GM18511 (cell line): ENCODE measurements around the gene MARCHF10.

Source experiments
- ATAC-seq: cut with Tn5 transposase; IDR thresholded peaks from one replicate; pipeline ENCODE4 v1.9.1; 2021; ENCODE audit warnings: mild to moderate bottlenecking, moderate library complexity; ENCODE audit not compliant: unreplicated experiment

Gene MARCHF10

DNA sequence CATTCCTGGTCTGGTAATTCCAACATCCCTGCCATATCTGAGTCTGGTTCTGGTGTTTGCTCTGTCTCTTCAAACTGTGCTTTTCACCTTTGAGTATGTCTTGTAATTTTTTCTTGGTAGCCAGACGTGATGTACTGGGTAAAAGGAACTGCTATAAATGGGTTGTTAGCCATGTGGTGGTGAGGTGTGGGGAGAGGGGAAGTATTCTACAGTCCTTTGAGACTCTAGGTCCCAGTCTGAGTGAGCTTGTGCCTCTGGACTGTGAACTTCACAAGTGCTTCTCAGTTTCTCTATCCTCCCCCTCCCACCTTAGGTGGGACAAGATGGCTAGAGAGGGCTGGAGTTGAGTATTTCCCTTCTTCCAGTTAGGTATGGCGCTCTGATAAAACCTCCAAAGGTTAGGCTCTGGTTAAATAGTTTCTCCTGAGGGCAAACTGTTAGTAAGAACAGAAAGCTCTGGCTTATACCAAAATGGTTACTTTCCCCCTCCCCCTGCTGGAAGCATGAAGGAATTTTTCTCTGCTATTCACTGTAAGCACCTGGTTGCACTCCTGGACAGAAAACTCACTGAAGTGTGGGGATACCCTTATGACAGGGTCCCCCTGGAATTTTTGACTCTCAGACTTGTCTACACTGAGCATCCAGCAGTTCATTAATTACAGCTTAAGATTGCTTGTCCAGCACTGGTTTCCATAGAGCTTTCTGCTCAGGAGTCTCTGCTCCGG lies 87.8 kb downstream of the MARCHF10 start:
- ATAC-seq = no peak

DNA sequence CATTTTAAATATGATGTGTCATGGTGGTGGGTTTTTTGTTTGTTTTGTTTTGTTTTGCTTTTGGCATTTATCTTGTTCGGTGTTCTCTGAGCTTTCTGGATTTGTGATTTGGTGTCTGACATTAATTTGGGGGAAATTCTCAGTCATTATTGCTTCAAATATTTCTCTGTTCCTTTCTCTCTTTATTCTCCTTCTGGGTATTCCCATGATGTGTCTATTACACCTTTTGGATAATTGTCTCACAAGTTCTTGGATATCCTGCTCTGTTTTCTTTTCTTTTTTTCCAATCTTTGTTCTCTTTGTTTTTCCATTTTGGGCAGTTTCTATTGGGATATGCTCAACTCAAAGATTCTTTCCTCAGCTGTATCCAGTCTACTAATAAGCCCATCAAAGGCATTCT lies 88.5 kb downstream of the MARCHF10 start:
- no peak for ATAC-seq

DNA sequence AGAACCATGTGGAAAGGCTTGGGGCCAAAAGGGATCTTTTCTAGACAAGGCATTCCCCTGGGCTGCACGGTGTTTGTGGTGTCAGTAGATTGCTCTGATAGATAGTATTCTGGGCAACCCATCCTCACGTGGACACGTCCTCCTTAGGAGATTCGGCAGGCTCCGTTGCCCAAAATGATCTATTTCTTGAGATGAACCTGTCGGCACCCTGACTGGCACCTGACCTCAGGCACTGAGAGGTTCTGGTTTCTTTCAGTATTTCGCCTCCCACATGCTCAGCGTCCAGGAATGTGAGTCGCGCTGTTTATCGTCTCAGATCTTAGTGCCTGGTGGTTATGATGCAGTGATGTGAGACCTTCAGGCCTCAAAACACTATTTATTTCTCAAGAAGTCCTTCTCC lies 89.7 kb downstream of the MARCHF10 start:
- ATAC-seq = no peak

DNA sequence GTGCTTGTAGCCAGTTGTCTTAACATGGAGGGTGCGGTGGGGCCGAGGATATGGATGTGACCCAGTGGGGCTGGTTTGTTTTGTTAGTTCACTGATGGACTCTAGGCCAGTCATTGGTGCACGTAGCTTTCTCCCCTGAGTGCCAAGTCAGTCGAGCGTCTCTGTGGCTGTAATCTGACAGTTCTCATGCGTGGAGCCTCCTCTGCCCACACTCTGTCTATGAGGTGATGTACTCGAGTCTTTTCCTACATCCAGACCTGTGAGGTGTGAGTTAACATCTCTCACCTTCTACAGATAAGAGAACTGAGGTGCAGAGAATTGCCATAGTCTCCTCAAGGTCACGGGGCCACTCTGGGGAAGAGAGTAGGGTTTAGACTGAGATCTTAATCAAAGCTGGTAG lies 90.2 kb downstream of the MARCHF10 start:
- no peak for ATAC-seq

DNA sequence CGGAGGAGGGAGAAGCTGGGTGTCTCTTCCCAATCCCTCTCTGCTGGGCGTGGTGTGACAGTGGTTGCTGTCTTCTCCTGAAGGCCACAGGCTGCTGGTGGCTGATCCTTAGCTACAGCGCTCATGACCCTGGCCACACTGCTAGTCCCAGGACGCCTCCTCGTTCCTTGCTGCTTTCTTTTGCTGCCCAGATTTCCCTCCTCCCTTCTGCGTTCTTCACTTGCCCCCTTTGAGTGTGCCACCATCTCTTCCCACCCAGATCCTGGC lies 90.6 kb downstream of the MARCHF10 start:
- no peak for ATAC-seq

DNA sequence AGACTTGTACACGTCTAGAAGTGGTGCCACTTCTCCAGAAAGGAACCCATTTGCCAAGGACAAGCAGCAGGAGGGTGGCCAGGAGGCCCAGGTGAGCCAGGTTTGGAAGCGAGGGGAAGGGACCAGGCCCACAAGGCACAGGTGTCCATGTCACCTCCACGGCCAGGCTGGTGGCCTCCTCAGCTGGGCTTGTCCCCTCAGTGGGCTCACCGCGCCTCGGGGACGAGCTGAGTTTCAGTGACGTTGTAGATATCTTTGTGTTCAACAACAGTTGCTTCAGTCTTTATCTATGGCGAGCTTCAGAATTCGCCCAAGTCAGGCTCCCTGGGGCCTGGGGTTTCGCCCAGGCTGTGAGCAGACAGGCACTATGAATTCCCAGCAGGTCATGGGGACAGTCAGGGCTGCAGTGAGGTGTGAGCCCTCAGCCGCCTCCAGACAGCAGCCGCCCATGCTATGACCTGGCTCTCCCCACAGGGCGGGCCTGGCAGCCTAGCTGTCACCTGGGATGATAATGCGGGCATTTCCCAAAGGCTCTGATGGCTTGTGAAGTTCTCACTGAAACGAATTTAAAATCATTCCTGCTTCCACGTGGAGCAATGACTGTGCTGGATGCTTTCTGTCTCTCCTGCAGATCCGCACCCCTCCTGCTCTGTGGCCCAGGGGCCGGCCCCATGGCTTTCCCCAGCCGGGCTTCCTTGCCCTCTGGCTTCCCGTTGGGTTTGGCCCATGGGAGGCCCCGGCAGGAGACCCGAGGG lies 91.1 kb downstream of the MARCHF10 start:
- ATAC-seq = no peak

DNA sequence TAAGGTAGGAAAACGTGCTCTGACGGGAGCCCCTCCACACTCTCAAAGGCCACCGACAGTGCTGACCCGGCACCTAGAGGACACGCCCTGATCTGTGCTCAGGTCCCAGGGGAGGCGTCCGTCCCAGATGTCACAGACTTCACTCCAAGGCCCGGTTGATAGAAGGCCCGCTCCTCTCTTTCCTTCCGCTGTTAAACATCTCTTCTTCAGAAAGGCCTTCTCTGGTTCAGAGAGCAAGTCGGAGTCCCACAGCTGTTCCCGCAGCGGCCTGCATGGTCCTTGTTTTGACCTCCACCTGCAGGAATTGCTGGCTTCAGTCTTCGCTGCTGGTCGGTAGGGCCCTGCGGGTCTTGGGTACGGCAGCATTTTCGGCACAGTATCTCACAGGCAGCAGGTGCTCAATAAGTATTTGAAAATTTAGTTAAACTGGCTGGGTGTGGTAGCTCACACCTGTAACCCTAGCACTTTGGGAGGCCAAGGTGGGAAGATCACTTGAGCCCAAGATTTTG lies 92.2 kb downstream of the MARCHF10 start:
- ATAC-seq = no peak

DNA sequence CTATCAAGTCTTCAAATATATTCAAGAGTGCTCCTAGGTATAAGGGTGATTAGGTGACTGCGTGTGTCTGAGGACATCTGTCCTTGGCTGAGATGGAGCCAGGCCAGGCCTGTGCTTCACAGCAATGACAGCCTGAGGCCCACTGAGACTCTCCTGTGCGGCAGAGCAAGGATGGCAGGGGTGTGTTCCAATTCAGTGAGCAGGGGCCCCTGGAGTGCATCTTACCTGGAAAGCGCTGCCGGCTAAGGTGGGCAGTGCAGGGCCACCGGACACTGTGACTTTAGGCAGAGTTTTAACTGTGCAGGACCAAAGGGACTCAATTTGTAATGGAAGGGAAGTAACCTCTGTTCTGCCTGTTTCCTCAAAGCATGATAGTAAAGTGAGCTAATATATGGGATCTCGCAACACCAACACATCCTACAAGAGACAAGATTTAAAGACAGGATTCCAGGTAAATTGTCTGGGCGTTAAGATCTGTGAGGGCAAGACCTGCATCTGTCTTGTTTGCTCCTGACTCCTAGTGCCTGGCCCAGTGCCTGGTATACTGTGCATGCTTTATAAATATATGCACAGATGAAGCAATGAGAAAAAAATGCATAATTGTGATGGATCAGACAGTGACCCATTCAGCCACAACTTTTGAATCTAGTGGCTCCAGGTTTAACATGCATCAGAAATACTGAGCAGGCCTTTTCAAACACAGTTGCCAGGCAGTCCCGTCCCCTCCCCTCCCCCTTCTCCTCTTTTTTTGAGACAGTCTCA lies 93.9 kb downstream of the MARCHF10 start:
- no peak for ATAC-seq

DNA sequence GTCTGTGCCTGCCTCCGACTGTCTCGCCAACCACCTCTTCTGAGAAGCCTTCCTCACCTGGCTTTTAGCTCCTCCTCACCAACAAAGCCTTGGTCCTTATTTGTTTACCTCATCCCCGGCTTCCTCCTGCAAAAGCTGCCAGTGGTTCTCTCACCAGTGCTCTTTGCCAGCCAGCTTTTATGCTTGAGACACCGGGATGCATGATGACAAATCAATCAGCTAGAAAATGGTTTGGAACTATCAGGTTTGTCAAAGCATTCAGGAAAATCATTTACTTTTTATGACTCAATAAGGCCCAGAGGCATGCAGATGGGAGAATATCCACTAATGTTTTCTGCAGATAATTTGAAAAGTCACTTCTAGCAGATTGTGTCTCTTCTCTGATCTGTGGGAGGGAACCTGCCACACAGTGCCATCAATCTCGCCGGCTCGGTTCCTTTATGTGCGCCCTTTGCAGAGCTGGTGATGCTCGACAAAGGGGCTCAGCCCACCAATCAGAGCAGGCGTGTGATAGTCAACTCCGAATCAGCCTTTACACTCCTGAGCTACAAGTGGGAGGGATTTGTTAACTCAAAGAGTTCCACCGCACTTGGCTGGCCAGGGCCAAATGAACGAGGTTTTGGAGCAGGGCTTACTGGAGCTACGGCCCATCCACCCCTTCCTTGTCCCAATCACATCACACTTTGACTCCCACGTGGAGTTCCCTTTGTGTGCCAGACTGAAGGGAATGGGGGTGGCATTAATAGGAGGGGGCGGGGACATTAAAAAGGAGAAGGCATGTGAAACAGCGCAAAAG lies 94.8 kb downstream of the MARCHF10 start:
- no peak for ATAC-seq

DNA sequence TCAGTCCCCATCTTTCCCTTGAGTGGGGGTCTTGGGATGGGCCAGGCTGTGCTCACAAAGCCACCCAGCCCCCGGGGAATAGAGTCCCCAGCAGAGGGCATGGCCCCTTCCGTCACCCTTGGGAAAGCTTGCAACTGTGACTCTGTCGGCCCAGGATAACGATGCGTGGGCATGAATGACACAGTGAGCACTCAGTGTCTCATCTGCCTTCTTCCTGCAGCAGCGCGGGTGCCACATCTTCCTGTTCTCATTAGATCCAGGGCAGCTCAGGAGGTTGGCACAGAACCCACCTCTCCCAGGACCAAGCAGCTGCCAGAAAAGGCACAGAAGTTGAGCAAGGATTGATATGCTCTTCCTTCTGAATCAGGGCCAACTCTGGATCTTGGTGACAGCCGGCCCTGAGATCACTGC lies 95.9 kb downstream of the MARCHF10 start:
- no peak for ATAC-seq

DNA sequence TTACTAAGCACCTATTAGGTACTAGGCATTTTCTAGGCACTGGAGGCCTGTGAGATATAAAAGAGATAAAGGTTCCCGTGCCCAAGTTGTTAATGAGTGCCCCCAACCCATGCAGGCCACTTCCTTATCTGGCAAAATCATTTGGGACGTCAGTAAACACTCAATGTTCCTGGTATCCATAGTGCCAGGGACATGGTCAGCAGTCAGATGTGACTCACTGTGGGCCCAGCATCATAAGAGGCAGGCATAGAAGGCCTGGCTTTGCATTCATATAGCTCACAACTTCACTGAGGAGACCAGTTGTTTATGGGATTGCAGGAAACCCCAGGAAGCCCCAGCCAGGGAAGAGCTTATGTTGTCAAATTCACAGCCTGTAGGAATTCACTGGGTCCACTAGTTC lies 99.5 kb downstream of the MARCHF10 start:
- ATAC-seq = no peak

DNA sequence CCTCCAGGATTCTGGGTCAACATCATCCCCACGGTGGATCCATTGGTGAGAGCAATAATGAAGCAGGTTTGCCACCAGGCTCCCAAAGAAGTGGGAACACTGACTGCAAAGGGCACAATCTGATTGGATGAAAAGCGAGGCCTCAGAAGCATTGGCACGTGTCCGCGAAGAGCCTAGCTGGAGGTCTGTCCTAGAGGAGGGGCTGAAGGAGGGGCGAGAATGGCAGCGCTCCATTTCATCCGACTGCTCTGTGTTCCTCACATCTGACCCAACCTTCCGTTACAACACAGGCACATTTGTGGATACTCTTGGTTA lies 100.7 kb downstream of the MARCHF10 start:
- no peak for ATAC-seq

DNA sequence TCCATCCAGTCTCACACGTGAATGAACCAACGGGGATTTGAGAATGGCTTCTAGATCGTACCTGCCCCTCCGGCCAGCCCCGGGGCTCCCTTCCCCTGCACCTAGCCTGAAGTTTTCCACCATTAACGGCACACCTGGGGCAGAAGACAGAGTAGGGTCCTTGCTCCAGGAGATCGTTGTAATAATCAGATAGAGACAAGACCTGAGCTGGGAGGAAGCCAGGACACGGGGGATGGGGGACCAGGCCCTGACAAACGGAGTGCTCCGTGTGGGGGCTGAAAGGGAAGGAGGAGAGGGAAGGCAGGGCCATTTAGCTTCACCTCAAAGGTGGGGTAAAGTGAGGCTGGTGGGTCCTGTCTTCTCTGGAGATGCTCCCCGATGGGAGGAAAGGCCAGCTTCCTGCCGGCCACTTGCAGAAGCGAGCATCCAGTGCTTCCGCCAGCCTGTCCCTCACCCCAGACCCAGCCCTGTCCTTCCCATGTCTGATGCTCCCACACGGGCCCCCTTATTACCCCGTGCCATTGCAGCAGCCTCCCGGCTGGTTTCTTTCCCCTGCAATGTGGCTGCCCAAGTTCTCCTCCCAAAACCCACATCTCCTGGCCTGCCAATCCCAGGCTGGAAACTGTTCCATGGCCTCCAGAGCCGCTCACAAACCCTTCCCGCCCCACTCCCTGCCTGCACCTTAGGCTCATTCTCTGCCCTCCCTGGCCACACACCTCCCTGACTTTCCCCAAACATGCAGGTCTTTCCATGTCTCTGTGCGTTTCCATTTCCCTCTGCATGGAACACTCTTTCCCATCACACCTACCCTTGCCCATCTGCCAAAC lies 101.3 kb downstream of the MARCHF10 start:
- ATAC-seq = no peak

DNA sequence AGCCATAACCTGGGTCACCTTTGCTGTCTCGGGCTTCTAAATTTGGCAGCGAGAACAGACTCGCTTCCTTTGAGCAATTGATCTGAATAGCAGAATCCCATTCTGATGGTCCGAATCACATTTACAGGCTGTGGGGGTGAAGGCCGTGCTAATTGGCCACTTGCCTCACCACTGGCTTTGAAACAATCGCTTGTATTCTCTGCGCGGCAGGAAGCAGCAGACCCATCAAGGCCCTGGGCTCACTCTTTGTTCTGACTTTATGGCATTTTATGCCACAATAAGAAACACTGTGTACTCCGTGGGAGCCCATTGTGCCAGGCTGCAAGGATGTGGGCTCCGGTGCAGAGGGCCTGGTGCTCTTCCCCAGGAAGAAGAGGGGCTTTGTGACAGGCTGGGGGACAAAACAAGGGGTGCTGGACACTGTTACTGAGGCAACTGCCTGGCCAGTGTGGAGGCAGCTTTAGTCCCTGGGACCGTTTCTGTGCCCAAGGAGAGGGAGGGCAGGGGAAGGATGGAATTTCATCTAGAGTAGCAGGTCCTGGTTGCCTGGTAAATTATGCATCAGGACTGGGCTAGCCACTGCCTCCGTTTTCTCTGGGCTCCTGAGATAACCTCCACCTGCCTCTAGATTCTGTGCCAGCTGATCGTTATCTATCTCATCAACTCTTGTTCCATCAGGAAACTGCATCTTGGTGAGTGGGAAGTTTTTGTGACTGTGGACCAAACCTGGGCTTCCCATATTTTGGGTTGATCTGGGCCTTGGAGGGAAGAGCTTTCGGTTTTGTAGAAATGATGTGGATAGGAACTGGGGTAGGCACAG lies 102.1 kb downstream of the MARCHF10 start:
- ATAC-seq = no peak

DNA sequence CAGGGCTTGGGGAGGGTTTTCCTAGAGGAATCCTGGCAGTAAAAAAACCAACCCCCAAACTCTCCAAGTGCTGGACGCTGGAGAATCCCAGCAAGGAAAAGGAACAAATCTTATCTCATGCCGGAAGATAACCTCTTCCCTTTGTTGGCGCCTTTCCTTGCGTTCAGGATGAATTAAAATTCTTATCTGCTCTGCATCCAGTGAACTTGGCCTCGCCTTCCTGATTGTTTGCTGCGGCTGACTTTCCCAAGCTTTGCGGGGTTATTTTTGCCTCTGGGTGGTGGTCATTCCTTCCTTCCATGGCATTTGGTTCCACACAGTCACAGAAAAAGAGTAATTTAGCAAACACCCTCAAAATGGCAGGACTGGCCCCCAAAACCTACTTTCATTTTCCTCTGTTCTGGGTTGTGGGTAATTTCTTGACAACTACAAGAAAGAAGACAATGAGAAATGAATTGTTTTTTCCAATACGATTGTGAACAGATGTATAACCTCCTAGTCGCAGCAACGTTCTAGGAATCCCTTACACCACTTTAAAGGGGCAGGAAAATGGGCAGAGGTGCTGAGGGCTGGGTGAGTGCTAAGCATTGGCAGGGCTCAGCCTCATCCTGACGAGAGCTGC lies 102.8 kb downstream of the MARCHF10 start:
- ATAC-seq = no peak

DNA sequence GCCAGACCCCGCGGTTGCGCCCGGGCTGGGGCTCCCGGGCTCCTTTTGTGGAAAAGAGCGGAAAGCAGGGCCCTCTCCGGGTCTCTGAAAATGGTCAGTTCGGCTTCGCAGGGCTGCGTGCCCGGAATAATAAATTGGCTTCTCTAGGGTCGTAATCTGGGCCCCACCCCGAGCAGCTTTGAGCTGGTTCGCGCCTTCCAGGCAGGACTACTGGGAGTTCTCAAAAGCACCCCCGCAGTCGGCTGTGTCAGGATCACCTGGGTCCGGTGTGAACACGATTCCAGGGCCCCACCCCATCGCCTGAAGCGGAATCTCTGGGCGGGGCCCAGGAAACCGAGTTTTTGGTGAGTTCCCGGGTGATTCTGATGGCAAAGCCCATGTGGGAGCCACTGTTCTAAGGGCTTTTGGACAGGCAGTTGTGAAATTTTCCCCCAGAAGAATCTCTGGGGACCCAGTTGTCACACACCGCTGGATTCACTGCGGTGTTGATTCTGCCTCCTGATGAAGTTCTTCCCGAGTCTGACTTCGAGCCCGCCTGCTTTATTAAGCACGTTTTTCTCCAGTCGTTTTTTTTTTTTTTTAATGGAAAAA lies 103.6 kb downstream of the MARCHF10 start:
- ATAC-seq = peak; percentile 7

DNA sequence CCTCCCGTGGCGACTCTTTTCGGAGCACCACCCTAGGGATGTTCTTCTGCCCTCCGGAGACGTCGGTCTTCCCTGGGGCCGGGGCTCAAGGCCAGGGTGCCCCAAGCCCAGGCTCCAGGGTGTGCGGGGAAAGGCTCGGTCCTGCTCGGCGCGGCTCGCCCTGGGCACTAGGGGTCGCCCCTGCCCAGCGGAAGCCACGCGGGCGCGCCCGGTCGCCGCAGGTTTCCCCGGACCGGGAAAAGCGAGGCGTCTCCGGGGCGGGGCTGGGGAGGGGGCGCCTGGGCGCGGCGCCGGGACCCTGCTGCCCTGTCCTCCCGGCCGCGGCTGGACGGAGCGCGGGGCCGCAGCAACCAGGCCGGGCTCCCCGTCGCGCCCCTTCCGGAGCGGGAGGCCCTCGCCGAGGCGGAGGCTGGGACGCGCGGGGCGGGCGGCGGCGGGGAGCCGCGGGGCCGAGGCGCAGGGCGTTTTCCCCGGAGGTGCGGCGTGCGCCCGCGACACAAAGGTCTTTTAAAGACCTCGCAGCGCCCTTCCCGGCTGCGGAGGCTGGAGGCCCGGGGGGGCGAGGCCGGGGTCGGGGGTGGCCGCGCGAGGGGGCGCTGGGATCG lies 104.2 kb downstream of the MARCHF10 start:
- peak; percentile 88 for ATAC-seq

DNA sequence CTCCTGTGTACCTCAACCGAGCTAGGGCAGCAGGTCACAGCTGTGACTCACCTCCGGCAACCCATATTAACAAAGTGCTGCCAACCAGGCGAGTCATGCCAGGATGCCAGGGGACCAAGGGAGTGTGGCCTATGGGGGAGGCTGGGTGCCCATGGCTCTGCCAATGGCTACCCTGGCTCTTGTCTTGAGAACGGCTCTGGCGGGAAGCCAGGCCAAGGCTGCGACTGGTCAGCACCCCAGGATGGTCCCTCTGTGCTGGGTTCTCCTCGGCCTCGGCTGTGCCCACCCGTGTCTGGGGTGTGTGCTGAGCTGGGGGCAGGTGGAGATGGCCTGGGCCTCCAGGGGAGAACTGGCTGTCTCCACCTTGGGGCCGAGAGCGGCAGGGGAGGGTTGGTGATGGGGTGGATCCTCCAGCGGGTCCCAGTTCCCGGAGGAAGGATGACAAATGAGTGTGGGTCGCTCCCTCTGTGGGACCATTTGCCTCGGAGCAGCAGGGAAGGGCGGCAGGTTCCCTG lies 104.8 kb downstream of the MARCHF10 start:
- no peak for ATAC-seq
